Activated CD4-positive, CD25-positive, alpha-beta regulatory T cell (primary cell): ENCODE measurements around the gene ARID1B.

Experiments
- DNase-seq, 4 experiments: peaks; one replicate each; lab custom pipeline; 2025; lab: John Stamatoyannopoulos, UW

The ARID1B gene

DNA sequence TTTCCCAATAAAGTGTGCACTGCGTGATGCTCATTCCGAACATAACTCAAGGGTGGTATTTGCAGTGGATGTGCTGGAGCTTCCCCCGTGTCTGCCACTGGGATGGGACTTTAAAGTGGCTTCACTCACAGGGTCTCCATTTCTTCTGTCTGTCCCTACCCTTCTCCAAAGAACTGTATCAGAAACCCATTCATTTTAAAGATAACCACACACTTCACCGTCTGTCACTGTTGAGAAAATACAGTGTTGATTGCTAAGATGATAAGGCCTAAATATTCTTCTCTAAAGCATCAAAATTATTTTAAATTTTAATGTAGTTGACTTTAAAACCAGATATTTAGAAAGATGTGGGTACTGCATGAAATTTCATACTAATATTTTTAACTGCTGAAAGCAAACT is 384.7 kb downstream of the ARID1B start:
- DNase-seq, result no peak

DNA sequence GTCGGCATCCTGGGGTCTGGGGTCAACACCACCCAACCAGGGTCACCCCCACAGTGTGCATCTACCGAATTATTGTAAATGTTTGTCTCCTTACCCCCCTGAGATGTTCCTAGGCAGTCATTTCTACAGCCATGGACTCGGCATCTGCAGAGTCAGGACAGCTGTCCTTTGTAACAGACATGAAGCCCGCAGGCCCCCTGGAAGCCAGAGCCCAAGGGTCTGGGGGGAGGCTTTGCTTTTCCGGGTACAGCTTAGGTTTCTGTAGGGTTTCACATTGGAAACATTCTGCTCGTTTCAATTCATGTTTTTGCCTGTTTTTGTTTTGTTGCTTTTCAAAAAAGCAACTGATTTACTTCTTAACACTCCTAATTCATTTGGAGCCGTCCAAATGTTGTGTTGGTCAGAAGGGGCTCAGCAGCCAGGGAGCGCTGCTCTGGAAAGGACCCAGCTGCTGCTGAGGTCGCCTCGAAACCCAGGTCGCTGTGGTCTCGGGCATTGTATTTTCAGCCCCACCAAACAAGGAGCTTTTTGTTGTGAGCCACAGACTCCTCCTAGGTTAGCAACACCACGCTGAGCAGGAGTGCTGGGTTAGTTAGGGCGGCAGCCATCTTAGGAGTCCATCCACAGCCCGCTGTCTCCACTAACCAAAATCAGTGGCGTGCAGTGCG is 385.7 kb downstream of the ARID1B start:
- DNase-seq, result no peak

- DNase-seq, result no peak
These were observed 386.4 kb downstream of the ARID1B start for GRCh38 chr6:157163434-157164159.

DNA sequence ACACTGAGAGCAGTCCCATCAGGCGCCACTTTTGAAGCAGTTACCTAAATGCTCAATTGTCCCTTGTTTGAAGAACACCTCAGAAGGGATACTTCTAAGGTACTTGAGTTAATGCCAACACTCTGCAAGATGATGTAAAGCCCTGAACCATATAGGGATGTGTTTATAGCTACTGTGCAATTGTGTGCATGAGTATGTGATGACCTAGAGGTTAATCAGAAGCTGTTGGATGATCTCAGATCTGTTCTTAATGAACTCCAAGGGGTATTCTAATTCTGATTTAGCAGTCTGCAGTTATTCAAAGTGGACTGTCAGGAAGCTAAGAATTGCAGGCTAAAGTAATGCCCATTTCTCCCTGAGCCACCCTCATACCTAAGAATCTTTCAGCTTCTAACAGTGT is 387.8 kb downstream of the ARID1B start:
- no peak for DNase-seq

DNA sequence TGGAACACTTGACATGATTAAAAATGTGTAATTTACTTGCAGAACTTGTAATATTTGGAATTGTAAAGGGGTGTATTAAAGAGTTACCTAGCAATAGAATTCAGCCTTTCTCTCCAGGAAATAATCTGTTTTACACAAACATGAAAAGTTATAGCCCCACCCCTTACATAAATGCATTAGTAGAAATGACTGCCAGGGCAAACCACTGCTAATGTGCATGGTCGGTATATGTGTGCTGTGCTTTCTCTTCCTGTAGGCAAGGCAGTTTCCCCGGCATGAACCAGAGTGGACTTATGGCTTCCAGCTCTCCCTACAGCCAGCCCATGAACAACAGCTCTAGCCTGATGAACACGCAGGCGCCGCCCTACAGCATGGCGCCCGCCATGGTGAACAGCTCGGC is 389.6 kb downstream of the ARID1B start:
- no peak for DNase-seq

- DNase-seq, result no peak
These were observed 390.7 kb downstream of the ARID1B start for GRCh38 chr6:157167837-157168236.

DNA sequence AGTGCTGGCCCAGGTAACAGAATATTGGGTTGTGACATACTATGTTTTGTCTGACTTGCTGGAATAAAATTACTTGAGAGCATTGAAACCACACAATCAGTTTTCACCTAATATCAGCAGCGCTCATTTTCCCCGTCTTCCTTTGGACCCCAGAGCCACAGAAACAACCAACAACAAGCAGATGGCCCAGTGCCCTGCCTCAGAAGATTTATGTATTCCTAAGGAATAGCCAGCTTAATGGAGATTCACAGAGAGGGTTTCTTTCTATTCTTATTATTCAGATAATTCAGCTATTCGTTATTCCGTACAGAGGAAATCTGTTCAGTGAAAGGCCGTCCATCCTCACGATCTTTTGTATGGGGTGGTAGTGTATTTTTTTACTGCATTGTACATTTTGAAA is 391.3 kb downstream of the ARID1B start:
- DNase-seq, result no peak

DNA sequence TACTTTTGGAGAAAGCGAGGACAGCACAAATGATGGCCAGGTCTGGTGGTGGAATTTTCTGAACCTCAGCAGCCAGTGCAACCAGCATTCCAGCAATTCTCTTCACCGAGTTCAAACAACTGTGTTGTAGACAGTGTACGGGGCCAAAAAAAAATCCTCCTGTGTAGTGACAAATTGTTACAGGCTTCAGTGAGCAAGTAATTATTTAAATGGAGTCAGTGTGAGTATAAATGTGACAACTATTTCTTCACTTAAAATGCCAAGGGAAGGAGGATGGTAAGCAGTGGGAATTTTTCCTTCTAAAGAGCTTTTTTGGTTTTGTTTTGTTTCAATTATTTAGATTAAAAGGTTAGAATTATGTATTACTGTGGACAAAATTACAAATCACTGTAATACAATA is 392.0 kb downstream of the ARID1B start:
- DNase-seq, result no peak

DNA sequence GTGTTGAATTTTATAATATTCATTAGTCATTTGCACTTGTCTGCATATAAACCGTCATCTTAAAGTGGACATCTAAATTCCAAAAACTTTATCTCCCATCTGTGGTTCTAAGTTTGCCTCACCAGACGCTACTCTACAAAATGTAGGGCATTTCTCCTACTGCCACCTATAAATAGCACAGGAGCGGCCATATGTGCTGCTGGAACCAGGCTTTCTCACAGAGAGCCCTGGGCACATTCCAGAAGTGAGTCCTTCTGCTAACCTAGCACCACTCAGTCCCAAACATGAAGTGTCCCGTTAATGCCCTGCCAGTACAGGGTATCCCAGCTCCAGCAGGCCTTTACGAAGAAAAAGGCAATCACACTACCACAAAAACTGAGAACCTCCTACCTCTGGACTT is 392.5 kb downstream of the ARID1B start:
- no peak for DNase-seq

DNA sequence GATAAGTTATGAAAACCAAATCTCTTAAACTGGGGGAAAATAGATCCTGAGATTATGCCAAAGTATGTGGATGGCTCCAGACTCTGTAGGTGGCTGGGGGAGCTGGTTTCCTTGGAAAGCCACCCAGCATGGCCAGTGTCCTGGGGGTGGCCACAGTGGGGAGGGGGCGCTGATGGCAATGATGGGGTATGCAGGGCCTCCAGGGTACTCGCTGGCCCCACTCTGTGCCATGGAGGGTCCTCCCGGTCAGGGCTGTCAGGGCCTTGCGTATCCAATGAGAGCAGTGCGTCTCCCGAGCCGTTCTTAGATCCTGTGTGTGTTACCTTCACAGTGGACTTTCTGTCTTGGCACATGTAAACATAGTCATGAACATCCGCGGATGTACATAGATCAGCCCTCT is 393.4 kb downstream of the ARID1B start:
- DNase-seq, result no peak

DNA sequence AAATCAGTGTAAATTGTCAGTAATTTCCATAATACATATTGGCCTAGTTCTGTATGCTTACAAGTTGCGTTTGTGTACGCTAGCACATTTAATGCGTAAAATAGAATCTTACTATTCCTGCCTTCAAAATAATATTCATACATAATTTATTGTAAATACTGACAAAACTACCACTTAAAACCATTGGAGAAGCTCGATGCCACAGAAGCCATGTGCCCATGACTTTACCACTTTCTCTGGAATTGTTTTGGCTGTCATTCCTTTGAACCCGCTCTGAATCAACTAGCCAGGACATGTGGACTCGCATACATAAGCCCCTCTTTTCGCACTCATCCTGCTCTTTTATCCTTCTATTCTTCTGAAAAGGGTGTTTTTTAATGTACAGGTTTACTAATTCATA is 394.6 kb downstream of the ARID1B start:
- no peak for DNase-seq

GRCh38 chr6:157172231-157172701 is 395.1 kb downstream of the ARID1B start:
- DNase-seq, result no peak

- DNase-seq, result no peak
These were observed 395.8 kb downstream of the ARID1B start for GRCh38 chr6:157172830-157173536.

- no peak for DNase-seq
These were observed 396.6 kb downstream of the ARID1B start for GRCh38 chr6:157173776-157174175.

DNA sequence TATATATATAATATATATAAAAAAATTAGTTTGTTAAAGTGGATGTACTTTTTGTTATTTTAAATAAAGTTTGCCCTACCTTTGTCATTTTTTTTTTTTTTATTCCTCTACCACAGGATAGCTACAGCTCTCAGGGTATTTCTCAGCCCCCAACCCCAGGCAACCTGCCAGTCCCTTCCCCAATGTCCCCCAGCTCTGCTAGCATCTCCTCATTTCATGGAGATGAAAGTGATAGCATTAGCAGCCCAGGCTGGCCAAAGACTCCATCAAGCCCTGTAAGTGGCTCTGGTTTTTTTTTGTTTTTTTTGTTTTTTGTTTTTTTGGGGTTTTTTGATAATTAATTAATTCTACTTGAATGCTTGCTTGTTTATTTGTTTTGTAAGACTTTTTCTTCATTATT is 397.6 kb downstream of the ARID1B start:
- DNase-seq, result no peak

- no peak for DNase-seq
These were observed 400.7 kb downstream of the ARID1B start for GRCh38 chr6:157177731-157178336.

- DNase-seq, result no peak
These were observed 404.5 kb downstream of the ARID1B start for GRCh38 chr6:157181649-157182048.

DNA sequence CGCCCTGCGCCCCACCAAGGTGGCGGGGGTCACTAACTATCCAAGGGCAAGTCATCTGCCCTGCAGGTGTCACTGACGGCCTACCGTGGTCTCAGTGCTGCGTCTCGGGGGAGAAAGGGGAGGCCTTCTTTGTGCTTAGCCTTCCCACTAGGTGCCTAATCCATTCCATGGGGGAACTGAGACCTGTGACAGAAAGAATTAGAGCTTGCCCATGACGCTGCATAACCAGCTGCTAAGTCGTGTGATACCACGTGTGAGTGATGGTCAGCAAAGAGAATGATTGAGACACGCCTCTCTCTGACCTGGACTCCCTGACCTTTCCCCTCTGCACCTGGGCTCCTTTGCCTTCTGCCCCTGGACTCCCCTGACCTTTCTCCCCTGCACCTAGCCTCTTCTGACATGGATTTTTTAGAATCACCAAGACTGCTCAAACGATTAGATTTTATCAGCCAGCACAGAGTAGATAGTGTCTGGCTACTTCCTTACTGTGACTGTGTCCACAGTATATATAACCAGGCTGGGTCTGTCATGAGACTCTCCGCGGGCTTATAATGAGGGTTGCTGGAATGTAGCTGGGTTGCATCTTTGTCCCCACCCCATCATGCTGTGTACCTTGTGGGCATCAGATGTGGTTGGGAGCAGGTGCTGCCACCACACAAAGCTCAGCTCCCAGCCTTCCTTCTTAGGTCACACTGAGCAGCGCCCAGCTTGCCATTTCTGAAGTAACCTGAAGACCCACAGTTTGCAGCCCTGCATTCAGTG is 405.5 kb downstream of the ARID1B start:
- no peak for DNase-seq

DNA sequence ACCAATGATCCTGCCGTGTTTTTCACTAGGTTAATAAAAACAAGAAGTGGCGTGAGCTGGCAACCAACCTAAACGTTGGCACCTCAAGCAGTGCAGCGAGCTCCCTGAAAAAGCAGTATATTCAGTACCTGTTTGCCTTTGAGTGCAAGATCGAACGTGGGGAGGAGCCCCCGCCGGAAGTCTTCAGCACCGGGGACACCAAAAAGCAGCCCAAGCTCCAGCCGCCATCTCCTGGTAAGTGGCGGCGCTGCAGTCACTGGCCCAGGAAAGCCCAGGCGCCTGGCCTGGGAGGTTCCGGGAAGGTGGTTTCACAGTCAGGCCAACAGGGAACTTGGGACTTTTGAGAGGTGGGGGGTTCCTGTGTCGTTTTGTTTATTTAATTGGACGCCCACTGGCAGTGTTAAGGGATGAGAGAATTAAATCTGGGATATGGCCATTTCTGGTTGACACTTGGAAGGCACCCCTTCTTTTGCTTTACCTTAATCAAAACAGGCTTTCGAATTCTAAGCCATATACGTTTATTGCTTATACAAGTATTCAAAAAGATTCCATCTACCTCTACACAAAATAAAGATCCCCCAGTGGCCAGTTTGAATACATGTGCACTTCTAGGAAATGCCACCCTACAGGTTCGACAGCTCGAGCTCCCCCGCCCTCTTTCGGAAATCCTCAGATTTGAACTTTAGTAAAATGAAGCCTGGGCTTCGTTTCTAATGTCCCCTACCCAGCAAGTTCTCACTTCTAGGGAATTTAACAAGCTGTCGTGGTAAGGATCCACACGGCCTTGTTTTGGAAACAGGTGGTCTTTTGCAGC is 407.2 kb downstream of the ARID1B start:
- DNase-seq, result peak; percentile 15 to 25 (median 18)

GRCh38 chr6:157185171-157185570 is 408.0 kb downstream of the ARID1B start:
- DNase-seq, result no peak

DNA sequence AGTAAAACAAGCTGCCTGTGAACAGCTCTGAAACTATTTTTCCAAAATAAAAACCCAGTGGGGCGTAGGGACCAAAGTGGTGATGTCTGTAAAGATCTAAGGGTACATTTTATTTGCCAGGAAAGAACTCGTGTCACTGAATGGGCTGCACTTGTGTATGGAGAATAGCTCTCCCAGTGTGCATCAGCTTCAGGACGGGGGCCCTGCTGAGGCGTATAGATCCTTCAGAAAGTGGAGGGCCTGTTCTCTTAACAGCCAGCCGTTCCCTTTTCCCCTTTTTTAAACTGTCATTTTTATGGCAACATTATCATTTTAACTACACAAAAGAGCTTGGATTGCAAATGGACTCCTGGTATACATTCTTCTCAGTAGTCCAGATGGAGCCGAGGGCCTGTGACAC is 408.8 kb downstream of the ARID1B start:
- no peak for DNase-seq
